A673 (cell line): ENCODE data around the gene MIGA2. TPM values are rescaled to one million over a fixed set of nuclear protein-coding genes. Genes with fewer than 3 reads are reported as not detected.

ENCODE experiments used
- BruUV-seq: library from RNA; stranded (reverse); fragments of 400-500 nt; replicated peaks from 2 replicates; lab custom pipeline; 2021; lab: Mats Ljungman, UMichigan
- CTCF ChIA-PET: fragments of 300-600 bp; sonication (Branson Sonifier 250); formaldehyde crosslinking; loops from one replicate; lab custom pipeline; 2022; ENCODE audit warnings: antibody characterized with exemption; lab: Charles Lee
- POLR2A ChIA-PET: fragments of 300-600 bp; sonication (Branson Sonifier 250); formaldehyde crosslinking; loops from one replicate; lab custom pipeline; 2022; ENCODE audit warnings: antibody characterized with exemption; ENCODE audit not compliant: low non-redundant PET; lab: Charles Lee
- DNase-seq: peaks from one replicate; pipeline ENCODE4 v3.0.0-alpha.2; 2015; ENCODE audit warnings: low spot score
- H3K27ac ChIP-seq: fragments of 200-600 bp; sonication (generic); 2 replicates; pipeline ENCODE4 v1.5.1; 2016; ENCODE audit warnings: mixed run types, low read depth, mild to moderate bottlenecking, mixed read lengths, antibody characterized with exemption, low read length; ENCODE audit not compliant: poor library complexity, severe bottlenecking
- H3K27me3 ChIP-seq: fragments of 200-600 bp; sonication (generic); replicated peaks from 2 replicates; pipeline ENCODE4 v1.6.1; 2017; ENCODE audit warnings: mixed run types, low read depth, mild to moderate bottlenecking, mixed read lengths, antibody characterized with exemption, low read length; ENCODE audit not compliant: insufficient read depth, poor library complexity
- H3K36me3 ChIP-seq: fragments of 200-600 bp; sonication (generic); 2 replicates; pipeline ENCODE4 v1.6.1; 2016; ENCODE audit warnings: mixed run types, mild to moderate bottlenecking, mixed read lengths, antibody characterized with exemption, low read length; ENCODE audit not compliant: insufficient read depth, poor library complexity, severe bottlenecking
- H3K4me1 ChIP-seq: fragments of 200-600 bp; sonication (generic); 2 replicates; pipeline ENCODE4 v1.6.1; 2017; ENCODE audit warnings: mixed run types, mild to moderate bottlenecking, mixed read lengths, antibody characterized with exemption, low read length; ENCODE audit not compliant: insufficient read depth, poor library complexity, severe bottlenecking
- H3K4me3 ChIP-seq: fragments of 200-600 bp; sonication (generic); 2 replicates; pipeline ENCODE4 v1.5.1; 2016; ENCODE audit warnings: low read depth, mixed run types, mild to moderate bottlenecking, mixed read lengths, low read length; ENCODE audit not compliant: poor library complexity, severe bottlenecking
- H3K9me3 ChIP-seq: fragments of 200-600 bp; sonication (generic); 2 replicates; pipeline ENCODE4 v1.6.1; 2016; ENCODE audit warnings: mixed run types, low read depth, mild to moderate bottlenecking, mixed read lengths, antibody characterized with exemption, low read length; ENCODE audit not compliant: poor library complexity, severe bottlenecking
- EZH2 ChIP-seq: fragments of 200-600 bp; sonication (generic); IDR thresholded peaks from 2 replicates; pipeline ENCODE4 v1.6.1; 2017; ENCODE audit warnings: borderline replicate concordance, low read depth, mild to moderate bottlenecking, mixed read lengths, antibody characterized with exemption, low read length; ENCODE audit not compliant: poor library complexity, severe bottlenecking
- intact Hi-C: fragments of 100-400 bp; cut with micrococcal nuclease; formaldehyde crosslinking; loops from one replicate; pipeline ENCODE4 v1.10.0; 2022; ENCODE audit not compliant: unreplicated experiment
- total RNA-seq: library from RNA; stranded (reverse); gene quantifications from 2 replicates; pipeline ENCODE4 v1.2.3, GENCODE V29; 2021
- TF ChIP-seq, protein P1 (sequence below): fragments of 300-800, 200-600 bp; sonication (generic); conservative IDR thresholded peaks from 2 replicates; pipeline ENCODE4 v1.5.1; 2017; ENCODE audit warnings: low read depth, mild to moderate bottlenecking, antibody characterized with exemption, low read length, moderate library complexity, mixed read lengths

MIGA2 gene
- total RNA-seq, 1 experiment from 2014 or later, result 27.7 TPM

- intact Hi-C loops, result no loop called here
- H3K36me3 ChIP-seq, result no peaks in the 10 kb centered on the region
- DNase-seq, result no peak
- TF ChIP-seq EZH2, result no peak
- TF ChIP-seq, protein P1, sequence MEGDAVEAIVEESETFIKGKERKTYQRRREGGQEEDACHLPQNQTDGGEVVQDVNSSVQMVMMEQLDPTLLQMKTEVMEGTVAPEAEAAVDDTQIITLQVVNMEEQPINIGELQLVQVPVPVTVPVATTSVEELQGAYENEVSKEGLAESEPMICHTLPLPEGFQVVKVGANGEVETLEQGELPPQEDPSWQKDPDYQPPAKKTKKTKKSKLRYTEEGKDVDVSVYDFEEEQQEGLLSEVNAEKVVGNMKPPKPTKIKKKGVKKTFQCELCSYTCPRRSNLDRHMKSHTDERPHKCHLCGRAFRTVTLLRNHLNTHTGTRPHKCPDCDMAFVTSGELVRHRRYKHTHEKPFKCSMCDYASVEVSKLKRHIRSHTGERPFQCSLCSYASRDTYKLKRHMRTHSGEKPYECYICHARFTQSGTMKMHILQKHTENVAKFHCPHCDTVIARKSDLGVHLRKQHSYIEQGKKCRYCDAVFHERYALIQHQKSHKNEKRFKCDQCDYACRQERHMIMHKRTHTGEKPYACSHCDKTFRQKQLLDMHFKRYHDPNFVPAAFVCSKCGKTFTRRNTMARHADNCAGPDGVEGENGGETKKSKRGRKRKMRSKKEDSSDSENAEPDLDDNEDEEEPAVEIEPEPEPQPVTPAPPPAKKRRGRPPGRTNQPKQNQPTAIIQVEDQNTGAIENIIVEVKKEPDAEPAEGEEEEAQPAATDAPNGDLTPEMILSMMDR, result no peak
- H3K9me3 ChIP-seq, result no peaks in the 10 kb centered on the region
- H3K4me1 ChIP-seq, result peaks cover 2% of the 10 kb centered on the region
- no peak overlapping the region for H3K27ac ChIP-seq
- POLR2A ChIA-PET, result no interaction called here
- BruUV-seq, result no TSS peak
- H3K4me3 ChIP-seq, result no peak overlapping the region
- H3K27me3 ChIP-seq, result no peaks in the 10 kb centered on the region
- CTCF ChIA-PET, result interaction anchor here (0.6 to 1.1 kb wide), 2 partner anchors 12 to 21 kb away, joined by 4 read pairs; no protein-coding TSS in a partner anchor
Measured at GRCh38 chr9:129104051-129104450, 67.6 kb downstream of the MIGA2 start.

DNA sequence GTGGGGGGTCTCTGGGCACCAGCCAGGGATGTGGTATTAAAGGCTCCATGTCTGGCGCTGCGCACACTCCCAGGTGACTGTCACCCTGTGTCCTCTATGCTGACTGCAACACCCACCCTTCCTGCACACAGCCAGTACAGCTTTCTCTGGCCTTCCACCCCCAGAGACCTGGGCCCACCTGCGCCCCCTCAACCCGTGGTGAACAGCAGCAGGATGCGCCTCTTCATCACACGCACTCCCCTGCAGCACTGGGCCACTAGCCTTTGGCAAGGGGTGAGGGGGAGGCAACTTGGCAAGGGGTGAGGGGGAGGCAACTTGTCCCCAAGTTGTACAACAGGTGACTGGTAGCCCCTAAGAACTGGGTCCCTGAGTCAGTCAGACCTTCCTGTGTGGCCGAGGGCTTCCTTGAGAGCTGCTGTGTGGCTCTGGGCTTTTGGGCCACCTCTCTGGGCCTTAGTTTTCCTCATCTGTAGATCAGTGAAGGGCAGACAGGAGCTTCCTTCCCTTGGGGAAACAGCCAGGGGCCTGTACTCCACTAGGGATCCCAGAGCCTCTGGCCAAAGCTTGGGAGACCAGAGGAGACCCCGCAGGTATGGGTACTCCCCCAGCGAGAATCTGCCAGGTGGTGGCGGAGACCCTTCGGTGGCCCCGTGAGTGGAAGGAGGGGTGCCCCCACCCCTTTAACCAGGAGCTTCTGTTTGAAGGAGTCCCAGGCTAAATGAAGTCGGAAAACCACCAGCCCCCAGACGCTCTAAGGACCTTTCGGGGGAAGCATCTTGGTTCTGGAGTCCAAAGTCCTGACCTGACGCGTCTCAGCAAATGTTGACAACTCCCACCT is 69.7 kb downstream of the MIGA2 start:
- H3K36me3 ChIP-seq, result no peaks in the 10 kb centered on the region
- H3K9me3 ChIP-seq, result no peaks in the 10 kb centered on the region
- no peaks in the 10 kb centered on the region for H3K27me3 ChIP-seq
- no peak for DNase-seq
- TF ChIP-seq, protein P1, result no peak
- no peak for TF ChIP-seq EZH2
- H3K4me3 ChIP-seq, result no peak overlapping the region
- ChIA-PET CTCF (no interaction called here), POLR2A (no interaction called here)
- BruUV-seq, result no TSS peak
- no peak overlapping the region for H3K27ac ChIP-seq
- peaks cover 8% of the 10 kb centered on the region for H3K4me1 ChIP-seq
- intact Hi-C loops, result no loop called here

- DNase-seq, result no peak
- intact Hi-C loops, result no loop called here
- H3K27ac ChIP-seq, result no peak overlapping the region
- H3K27me3 ChIP-seq, result no peaks in the 10 kb centered on the region
- no peak overlapping the region for H3K4me3 ChIP-seq
- ChIA-PET POLR2A (no interaction called here), CTCF (interaction anchor here (0.6 kb wide), 1 partner anchor 16 kb away, joined by 5 read pairs; no protein-coding TSS in a partner anchor)
- peaks cover 11% of the 10 kb centered on the region for H3K4me1 ChIP-seq
- BruUV-seq, result no TSS peak
- TF ChIP-seq, protein P1, result no peak
- TF ChIP-seq EZH2, result no peak
- H3K9me3 ChIP-seq, result no peaks in the 10 kb centered on the region
- no peaks in the 10 kb centered on the region for H3K36me3 ChIP-seq
Measured at GRCh38 chr9:129107651-129108050, 71.2 kb downstream of the MIGA2 start.
